ENCODE measurements around the gene GOLGA1. TPM values are rescaled to one million over a fixed set of nuclear protein-coding genes. Genes with fewer than 3 reads are reported as not detected.
A peak's percentile ranks its signal among the peaks of the same experiment; 100 is the strongest.

The GOLGA1 gene
- total and polyA plus RNA-seq, 2 of the 13 experiments (the other 11 are each of a cell fraction or from before 2014, with no cell fraction given), result 12.7 to 15.9 TPM

- TF ChIP-seq TP53 (CRISPR knock-in tag; conservative IDR thresholded peaks at IDR 0.05), result no peak
- TF ChIP-seq SPEN (CRISPR knock-in tag; IDR thresholded peaks at IDR 0.05; ENCODE audit: low read depth), result 0 out of 2 replicates have a peak, but pooled peaks have one; percentile 23
- TF ChIP-seq KIAA2018 (CRISPR knock-in tag; IDR thresholded peaks at IDR 0.05; ENCODE audit: borderline replicate concordance), result no peak
- no peak; the same call in 1 of the 2 replicates for TF ChIP-seq ZNF576 (CRISPR knock-in tag; IDR thresholded peaks at IDR 0.05)
- 0 out of 2 replicates have a peak, but pooled peaks have one; percentile 51 for TF ChIP-seq ZBTB14 (CRISPR knock-in tag; IDR thresholded peaks at IDR 0.05)
- TF ChIP-seq ZNF549 (CRISPR knock-in tag; IDR thresholded peaks at IDR 0.05), result no peak
- 0 out of 2 replicates have a peak, but pooled peaks have one; percentile 54 for TF ChIP-seq HES4 (CRISPR knock-in tag; IDR thresholded peaks at IDR 0.05; ENCODE audit: borderline replicate concordance)
- no peak for TF ChIP-seq LBX2 (CRISPR knock-in tag; IDR thresholded peaks at IDR 0.05; ENCODE audit: borderline replicate concordance)
- TF ChIP-seq ZNF704 (CRISPR knock-in tag; IDR thresholded peaks at IDR 0.05; ENCODE audit: borderline replicate concordance), result no peak
- no peak for TF ChIP-seq PRDM4 (CRISPR knock-in tag; IDR thresholded peaks at IDR 0.05; ENCODE audit: borderline replicate concordance)
- 0 out of 2 replicates have a peak, but pooled peaks have one; percentile 58 for TF ChIP-seq NRL (CRISPR knock-in tag; IDR thresholded peaks at IDR 0.05; ENCODE audit: borderline replicate concordance)
- peak; percentile 76 for TF ChIP-seq ERF (CRISPR knock-in tag; IDR thresholded peaks at IDR 0.05)
- TF ChIP-seq RFXAP (CRISPR knock-in tag; IDR thresholded peaks at IDR 0.05; ENCODE audit: borderline replicate concordance), result peak; percentile 37; the same call in 1 of the 2 replicates
- TF ChIP-seq KDM4B (CRISPR knock-in tag; IDR thresholded peaks at IDR 0.05), result no peak
Observed at GRCh38 chr9:124852829-124853531, 87.9 kb downstream of the GOLGA1 start, which contains the start of gene WDR38 (continued).

All from HepG2 (cell line).